SK-N-SH (cell line): ENCODE results near the gene NAV2.

Experiments used
- CHD2 ChIP-seq: fragments of 150-350 bp; IDR thresholded peaks from 2 replicates; pipeline ENCODE4 v1.6.1; 2018; ENCODE audit warnings: low read length; ENCODE audit not compliant: partially characterized antibody
- CTCF ChIP-seq: fragments of 200-600 bp; sonication (generic); IDR thresholded peaks from 2 replicates; pipeline ENCODE4 v1.6.1; 2017; ENCODE audit warnings: antibody characterized with exemption, mild to moderate bottlenecking, moderate library complexity
- EP300 ChIP-seq, 2 experiments: IDR thresholded peaks; 2 replicates each; pipeline versions ENCODE4 v1.4.0 to v1.6.1; 2012; ENCODE audit warnings: borderline replicate concordance in 1 of 2, low read depth in 1 of 2, low read length in 1 of 2
- EZH2phosphoT487 ChIP-seq: fragments of 200-600 bp; sonication (generic); IDR thresholded peaks from 2 replicates; pipeline ENCODE4 v1.6.1; 2017; ENCODE audit warnings: low read depth, mixed run types, mild to moderate bottlenecking, antibody characterized with exemption, moderate library complexity, borderline replicate concordance
- MEF2A ChIP-seq: IDR thresholded peaks from 2 replicates; pipeline ENCODE4 v1.4.0; 2012; ENCODE audit warnings: low read depth, borderline replicate concordance
- POLR2AphosphoS5 ChIP-seq: IDR thresholded peaks from 2 replicates; pipeline ENCODE4 v1.6.1; 2012; ENCODE audit warnings: low read depth, low read length
- RAD21 ChIP-seq: IDR thresholded peaks from 2 replicates; pipeline ENCODE4 v1.6.1; 2012; ENCODE audit warnings: mild to moderate bottlenecking, low read length
- REST ChIP-seq: IDR thresholded peaks from 2 replicates; pipeline ENCODE4 v1.6.1; 2012; ENCODE audit warnings: mild to moderate bottlenecking, low read depth, low read length, moderate library complexity
- SMC3 ChIP-seq: IDR thresholded peaks from 2 replicates; pipeline ENCODE4 v1.6.1; 2012; ENCODE audit warnings: low read depth, low read length, improper control_type of control experiment
- TCF12 ChIP-seq: IDR thresholded peaks from 2 replicates; pipeline ENCODE4 v1.4.0; 2012

DNA sequence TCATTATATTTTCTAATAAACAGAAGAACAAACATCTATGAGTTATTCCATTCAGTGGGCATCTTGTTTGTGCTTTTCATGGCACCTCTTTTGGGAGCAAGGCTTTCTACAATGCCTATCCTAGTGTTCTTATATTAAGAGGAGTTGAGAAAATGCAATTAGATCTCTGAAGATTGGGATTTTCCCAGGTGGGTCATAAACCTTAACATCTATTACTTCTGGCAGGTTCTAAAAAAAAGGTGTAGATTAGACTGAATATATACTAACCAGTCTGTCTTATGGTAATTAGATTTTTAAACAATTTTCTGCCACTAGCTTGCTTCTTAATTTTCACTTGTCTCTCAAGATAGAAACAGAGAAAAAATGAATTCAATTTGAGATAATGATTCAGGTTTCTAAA, 128.3 kb downstream of the NAV2 start:
- TF ChIP-seq SMC3 (no peak), CTCF (no peak), RAD21 (no peak), EP300 (IDR thresholded peaks at IDR 0.05; ENCODE audit: borderline replicate concordance in 1 of 2, low read depth in 1 of 2, low read length in 1 of 2) (no peak), REST (no peak), TCF12 (no peak), EZH2phosphoT487 (no peak), MEF2A (no peak), CHD2 (no peak), POLR2AphosphoS5 (no peak)
